ENCODE measurements around the gene KLHL34.

GRCh38 chrX:21639775-21640174 is 18.4 kb downstream of the KLHL34 start:
- TF ChIP-seq CTCF (IDR thresholded peaks at IDR 0.05; ENCODE audit: borderline replicate concordance, extremely low read depth, low read length, poor library complexity, severe bottlenecking), result no peak
- TF ChIP-seq EZH2 (IDR thresholded peaks at IDR 0.05; ENCODE audit: borderline replicate concordance, low read depth, low read length, severe bottlenecking), result no peak

Data from DND-41 (cell line).